Right renal pelvis (tissue), 4 donors: ENCODE measurements around the gene F2RL3. TPM values are rescaled to one million over a fixed set of nuclear protein-coding genes. Genes with fewer than 3 reads are reported as not detected.
"Not testable (repeated sequence)": the region's sequence is repeated elsewhere in the genome, so short reads cannot be mapped to it uniquely, and the experiment has no call there.

ENCODE experiments used
- DNase-seq, 4 donors: peaks; one replicate each; pipeline ENCODE4 v3.0.0-alpha.2; 2013; ENCODE audit warnings: low read depth in 4 of 4, low spot score in 3 of 4, missing footprints in 1 of 4
- polyA plus RNA-seq, 4 donors: library from polyadenylated mRNA; unstranded; fragments of 120-200 nt; gene quantifications; one replicate each; pipeline ENCODE4 v1.2.1, GENCODE V29; 2013; ENCODE audit not compliant: insufficient read length in 4 of 4

Gene F2RL3
- polyA plus RNA-seq, 4 donors: 0.82 to 1.5 (median 1.1) TPM

- no peak for DNase-seq
Measured at GRCh38 chr19:16874250-16874977, 14.4 kb upstream of the F2RL3 start.

GRCh38 chr19:16874978-16875299, 13.9 kb upstream of the F2RL3 start:
- DNase-seq: not testable (repeated sequence)

DNA sequence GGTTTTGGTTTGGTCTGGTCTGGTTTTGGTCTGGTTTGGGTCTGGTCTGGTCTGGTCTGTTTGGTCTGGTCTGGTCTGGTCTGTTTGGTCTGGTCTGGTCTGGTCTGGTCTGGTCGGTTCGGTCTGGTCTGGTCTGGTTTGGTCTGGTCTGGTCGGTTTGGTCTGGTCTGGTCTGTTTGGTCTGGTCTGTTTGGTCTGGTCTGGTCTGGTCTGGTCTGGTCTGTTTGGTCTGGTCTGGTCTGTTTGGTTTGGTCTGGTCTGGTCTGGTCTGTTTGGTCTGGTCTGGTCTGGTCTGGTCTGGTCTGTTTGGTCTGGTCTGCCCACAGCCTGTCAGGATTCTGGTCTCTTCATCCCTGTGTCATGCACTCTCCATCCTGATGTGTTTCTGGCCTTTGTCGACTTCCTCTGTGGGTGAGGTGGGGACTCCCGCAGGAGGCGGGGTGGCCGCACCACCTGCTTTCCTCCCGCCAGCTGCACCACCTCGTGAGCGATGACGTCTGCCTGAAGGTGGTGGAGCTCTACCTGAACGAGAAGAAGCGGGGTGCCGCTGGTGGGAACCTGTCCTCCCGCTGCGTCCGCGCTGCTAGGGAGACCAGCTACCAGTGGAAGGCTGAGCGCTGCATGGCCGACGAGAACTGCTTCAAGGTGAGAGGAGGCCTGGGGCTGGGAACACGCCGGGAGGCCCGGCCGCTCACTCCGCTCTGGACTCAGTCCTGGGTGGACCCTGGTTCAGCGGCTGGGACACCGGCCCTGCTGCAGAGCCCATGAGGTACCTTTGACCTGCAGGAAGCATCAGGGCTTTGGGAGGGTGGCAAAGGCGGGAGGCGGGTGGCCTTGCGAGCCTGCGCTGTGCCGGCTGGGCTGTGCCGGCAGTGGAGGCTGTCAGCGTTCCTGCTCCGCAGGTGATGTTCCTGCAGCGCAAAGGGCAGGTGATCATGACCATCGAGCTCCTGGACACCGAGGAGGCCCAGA, 12.9 kb upstream of the F2RL3 start:
- no peak for DNase-seq

- no peak for DNase-seq
Measured at GRCh38 chr19:16876904-16877361, 11.9 kb upstream of the F2RL3 start.

DNA sequence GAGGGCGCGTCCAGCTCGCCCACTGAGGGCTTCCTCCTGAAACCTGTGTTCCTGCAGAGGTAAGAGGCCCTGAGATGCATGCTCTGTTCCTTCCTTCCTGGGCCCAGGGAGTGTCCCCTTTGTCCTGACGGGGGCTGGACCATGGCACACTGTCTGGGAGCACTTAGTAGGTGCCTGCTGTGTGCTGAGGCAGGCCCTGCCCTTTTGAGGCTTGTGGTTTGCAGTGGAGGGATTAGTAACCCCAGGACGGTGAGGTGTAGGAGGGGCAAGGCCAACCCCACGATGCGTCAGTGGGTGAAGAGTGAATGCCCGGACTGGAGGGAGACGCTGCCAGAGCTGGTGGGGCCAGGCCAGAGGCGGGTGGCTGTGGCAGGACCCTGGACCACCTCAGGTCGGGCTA, 11.2 kb upstream of the F2RL3 start:
- no peak for DNase-seq

- no peak for DNase-seq
Measured at GRCh38 chr19:16878181-16878965, 10.4 kb upstream of the F2RL3 start.

DNA sequence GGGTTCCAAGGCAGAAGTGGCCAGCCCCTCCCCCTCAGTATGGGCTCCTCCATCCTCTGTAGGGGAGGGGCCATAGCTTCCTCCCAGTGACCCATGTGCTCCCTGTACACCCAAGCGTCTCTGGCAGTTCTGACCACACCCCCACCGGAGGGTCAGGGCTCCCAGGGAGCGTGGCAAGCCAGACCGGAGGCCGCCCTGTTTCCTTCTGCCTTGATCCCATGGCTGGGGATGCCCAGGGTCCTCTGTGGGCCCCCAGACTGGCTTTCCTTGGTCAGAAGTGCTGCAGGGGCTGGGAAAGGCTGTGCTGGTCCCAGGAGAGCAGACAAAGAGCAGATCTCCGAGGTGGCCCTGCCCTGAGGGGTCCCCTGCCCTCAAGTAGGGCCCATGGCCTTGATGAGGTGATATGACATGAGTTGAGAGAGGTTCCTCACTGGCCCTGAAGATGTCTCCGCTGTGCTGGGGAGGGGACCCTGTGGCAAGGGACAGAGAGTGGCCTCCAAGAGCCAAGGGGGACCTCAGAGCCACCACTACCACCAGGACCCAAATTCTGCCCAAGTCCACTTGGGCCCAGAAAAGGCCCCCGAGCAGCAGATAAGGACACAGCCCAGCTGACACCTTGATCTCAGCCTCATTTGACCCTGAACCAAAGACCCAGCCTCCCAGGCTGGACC, 7.8 kb upstream of the F2RL3 start:
- DNase-seq: no peak

DNA sequence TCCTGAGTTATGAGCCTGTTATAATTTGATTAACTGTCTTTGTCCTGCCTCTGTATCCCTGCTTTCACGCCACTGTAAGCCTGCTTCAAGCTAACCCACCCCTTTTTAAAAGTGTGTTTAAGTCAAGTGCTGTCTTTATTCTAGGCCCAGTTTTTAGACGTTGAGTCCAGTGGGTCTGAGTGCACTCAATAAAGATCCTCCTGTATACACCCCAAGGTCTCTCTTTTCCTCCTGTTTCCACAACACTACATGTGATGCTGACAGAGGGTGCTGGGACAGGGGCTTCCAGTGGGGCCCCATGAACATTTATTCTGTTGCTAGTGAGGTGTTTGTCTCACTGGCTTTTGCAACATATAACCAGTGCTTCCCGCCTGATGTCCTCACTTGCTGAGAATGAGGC, 6.7 kb upstream of the F2RL3 start:
- DNase-seq: no peak

GRCh38 chr19:16883522-16883921, 5.3 kb upstream of the F2RL3 start:
- no peak for DNase-seq

DNA sequence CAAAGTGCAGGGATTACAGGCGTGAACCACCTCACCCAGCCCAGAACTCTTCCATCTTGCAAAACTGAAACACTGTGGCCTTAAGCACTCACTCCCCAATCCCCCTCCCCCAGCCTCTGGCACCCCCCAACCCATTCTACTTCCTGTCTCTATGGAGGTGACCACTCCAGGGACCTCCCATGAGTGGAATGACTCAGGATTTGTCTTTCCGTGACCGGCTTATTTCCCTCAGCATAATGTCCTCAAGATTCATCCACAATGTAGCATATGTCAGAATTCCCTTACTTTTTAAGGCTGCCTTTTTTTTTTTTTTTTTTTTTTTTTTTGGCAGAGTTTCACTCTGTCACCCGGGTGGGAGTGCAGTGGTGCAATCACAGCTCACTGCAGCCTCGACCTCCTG, 3.6 kb upstream of the F2RL3 start:
- DNase-seq: no peak

GRCh38 chr19:16886305-16886880, 2.4 kb upstream of the F2RL3 start:
- DNase-seq: no peak

- DNase-seq: no peak
Measured at GRCh38 chr19:16887353-16888265, 1.2 kb upstream of the F2RL3 start.

DNA sequence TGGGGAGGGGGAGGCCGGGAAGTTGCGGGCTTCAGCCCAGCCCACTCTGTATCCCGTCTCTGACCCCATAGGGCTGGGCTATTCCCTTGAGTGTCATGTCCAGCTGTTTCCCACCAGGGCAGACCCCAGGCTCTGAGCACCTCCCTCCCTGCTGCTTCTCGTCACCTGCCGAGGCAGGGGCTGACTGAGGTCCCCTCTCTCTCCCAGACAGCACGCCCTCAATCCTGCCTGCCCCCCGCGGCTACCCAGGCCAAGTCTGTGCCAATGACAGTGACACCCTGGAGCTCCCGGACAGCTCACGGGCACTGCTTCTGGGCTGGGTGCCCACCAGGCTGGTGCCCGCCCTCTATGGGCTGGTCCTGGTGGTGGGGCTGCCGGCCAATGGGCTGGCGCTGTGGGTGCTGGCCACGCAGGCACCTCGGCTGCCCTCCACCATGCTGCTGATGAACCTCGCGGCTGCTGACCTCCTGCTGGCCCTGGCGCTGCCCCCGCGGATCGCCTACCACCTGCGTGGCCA, 625 bp downstream of the F2RL3 start:
- DNase-seq: no peak

- DNase-seq: no peak
Measured at GRCh38 chr19:16889883-16890460, 1.2 kb downstream of the F2RL3 start.

GRCh38 chr19:16890461-16891184, 1.8 kb downstream of the F2RL3 start:
- no peak for DNase-seq

- no peak for DNase-seq
Measured at GRCh38 chr19:16891696-16892382, 3.0 kb downstream of the F2RL3 start.

GRCh38 chr19:16892436-16892835, 3.6 kb downstream of the F2RL3 start:
- DNase-seq: no peak
